DMS153 treated with DMSO at 0.1 percent for 48 hours (cell line): ENCODE data around the gene SYNC.
"Not testable (repeated sequence)": the region's sequence is repeated elsewhere in the genome, so short reads cannot be mapped to it uniquely, and the experiment has no call there.

Experiments
- DNase-seq: peaks from one replicate; lab custom pipeline; 2025; ENCODE audit not compliant: unreplicated experiment; lab: John Stamatoyannopoulos, UW

The SYNC gene

DNA sequence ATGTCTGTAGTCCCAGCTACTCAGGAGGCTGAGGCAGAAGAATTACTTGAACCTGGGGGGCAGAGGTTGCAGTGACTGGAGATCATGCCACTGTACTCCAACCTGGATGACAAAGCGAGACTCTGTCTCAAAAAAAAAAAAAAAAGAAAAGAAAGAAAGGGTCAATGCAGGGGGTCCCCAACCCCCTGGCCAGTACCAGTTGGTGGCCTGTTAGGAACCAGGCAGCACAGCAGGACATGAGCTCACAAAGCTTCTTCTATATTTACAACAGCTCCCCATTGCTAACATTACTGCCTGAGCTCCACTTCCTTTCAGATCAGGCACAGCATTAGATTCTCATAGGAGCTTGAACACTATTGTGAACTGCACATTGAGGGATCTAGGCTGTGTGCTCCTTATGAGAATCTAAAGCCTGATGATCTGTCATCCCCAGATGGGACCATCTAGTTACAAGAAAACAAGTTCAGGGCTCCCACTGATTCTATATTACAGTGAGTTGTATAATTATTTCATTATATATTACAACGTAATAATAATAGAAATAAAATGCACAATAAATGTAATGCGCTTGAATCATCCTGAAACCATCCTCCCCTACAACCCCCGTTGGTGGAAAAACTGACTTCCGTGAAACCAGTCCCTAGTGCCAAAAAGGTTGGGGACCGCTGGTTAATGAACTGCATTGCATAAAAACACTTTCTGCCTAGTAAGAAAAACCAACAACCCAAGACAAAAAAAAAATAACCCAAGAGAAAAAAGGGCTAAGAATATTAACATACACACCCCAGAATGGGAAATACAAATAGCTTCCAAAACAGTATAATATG, 55.0 kb downstream of the SYNC start:
- no peak for DNase-seq

DNA sequence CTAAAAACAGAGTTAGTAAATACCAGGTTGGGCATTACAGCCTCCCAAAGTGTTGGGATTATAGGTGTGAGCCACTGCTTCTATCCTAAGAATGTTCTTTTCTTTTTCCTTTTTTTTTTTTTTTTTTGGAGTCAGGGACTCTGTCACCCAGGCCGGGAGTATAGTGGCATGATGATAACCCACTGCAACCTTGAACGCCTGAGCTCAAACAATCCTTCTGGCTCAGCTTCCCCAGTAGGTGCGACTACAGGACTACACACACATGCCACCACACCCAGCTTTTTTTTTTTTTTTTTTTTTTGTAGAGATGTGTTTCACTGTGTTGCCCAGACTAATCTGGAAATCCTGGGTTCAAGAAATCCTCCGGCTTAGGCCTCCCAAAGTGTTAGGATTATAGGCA, 58.1 kb downstream of the SYNC start:
- DNase-seq, result no peak

DNA sequence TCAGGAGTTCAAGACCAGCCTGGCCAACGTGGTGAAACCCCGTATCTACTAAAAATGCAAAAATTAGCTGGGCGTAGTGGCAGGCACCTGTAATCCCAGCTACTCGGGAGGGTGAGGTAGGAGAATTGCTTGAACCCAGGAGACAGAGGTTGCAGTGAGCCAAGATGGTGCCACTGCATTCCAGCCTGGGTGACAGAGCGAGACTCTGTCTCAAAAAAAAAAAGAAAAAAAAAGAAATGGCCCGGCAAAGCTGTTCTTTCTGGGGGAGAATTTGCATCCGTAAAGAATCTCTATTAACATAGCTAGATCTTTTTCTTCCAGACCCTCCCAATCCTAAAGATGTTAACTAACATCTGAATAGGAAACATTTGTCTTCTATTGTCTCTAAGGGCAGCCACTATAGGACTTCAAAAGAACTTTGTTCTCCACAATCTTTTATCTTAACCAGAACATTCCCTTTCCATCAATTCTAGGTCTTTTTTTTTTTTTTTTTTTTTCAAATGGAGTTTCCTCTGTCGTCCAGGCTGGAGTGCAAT, 60.2 kb downstream of the SYNC start:
- DNase-seq, result not testable (repeated sequence)

DNA sequence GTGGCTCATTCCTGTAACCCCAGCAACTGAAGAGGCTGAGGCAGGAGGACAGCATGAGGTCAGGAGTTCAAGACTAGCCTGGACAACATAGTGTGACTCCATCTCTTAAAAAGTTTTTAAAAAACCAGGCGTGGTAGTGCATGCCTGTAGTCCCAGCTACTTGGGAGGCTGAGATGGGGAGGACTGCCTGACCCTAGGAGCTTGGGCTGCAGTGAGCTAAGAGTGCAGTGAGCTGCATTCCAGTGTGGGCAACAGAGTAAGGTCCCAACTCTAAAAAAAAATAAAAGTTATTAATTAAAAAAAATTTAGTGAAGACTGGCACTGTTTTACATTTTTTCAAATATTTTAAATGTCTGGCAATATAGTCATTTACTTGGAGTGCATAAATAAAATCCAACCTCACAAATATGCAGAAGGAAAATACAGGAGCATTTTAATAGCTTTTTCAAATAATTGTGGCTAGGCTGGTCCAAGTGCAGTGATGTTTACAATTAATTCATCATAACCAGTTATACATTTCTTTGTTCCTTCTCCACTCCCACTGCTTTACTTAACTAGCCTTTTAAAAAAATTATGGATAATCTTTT, 63.0 kb downstream of the SYNC start:
- no peak for DNase-seq

DNA sequence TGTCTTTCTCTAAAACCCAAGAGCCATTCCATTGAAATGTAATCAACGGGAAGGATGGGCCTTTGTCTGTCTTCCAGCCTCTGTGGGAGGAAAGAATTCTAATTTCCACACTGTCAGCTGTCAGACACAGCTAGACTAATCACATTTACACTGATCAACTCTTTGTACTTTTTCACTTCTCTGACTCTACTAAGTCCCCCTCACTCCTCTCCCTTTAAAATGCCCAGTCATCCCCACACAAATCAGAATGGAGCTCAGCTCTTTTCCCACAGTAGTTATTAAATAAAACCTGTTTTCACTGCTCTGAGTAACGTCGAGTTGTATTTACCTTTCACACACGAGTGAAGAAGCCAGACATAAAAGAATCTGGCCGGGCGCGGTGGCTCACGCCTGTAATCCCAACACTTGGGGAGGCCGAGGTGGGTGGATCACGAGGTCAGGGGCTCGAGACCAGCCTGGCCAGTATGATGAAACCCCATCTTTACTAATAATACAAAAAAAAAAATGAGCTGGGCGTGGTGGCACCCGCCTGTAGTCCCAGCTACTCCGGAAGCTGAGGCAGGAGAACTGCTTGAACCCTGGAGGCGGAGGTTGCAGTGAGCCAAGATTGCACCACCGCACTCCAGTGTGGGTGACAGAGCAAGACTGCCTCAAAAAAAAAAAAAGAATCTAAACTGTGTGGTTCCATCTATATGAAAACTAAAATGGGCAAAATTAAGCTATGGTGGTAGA, 65.5 kb downstream of the SYNC start:
- DNase-seq, result no peak

DNA sequence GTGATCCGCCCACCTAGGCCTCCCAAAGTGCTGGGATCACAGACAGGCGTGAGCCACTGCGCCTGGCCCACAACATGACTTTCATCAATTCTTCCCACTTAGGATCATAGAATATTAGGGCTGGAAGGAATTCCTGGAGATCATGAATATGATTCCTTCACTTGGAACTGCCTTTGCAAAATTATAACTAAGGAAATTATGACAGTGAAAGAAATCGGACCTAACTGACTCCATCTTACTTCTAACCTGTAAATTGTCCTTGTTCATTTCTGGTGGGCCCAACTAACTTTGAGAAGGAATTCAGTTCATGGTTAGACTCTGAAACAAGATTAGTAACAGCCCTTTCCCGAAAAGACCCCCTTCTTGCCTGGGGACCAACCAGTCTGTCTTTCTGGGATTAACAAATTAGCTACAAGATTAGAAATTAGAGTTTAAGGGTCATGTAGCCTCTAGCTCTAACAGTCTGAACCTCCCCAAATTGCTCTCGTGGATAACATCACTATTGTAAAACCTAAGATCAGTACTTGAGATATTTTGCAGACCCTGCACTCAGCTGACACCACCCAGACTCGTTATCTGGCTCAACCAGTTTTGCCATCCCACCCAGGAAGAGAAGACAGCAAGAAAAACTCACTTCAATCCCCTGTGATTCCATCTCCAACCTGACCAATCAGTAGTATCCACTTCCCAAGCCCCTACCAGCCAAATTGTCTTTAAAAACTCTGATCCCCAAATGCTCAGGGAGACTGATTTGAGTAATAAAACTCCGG, 66.9 kb downstream of the SYNC start:
- no peak for DNase-seq

DNA sequence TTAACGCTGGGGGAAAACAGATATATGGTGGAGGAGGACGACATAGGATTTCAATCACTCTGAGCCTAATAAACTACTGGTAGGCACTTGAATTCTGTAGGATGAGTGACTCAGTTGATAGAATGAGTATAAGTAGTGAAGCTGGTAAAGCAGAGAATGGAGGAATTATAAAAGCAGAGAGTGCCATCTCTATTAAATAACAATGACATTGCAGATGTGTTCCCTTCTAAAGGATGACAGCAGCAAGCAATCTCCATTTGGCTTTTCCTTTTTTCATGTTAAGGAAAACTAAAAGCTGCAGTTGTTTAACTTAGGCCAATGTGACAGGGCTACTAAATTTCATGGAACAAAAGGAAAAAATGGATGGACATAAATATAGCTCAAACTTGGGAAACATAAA, 69.7 kb downstream of the SYNC start:
- DNase-seq, result no peak

DNA sequence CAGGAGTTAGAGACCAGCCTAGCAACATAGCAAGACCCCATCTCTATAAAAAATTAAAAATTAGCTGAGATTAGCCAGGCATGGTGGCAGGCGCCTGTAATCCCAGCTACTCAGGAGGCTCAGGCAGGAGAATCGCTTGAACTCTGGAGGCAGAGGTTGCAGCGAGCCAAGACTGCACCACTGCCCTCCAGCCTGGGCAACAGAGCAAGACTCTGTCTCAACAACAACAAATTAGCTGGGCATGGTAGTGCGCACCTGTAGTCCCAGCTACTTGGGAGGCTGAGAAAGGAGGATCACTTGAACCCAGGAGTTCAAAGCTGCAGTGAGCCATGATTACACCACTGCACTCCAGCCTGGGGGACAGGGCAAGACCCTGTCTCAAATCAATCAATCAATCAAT, 72.4 kb downstream of the SYNC start:
- DNase-seq, result not testable (repeated sequence)
